ENCODE results near the gene BSPRY. TPM values are rescaled to one million over a fixed set of nuclear protein-coding genes. Genes with fewer than 3 reads are reported as not detected.

The BSPRY gene
- total and polyA plus RNA-seq, 7 donors = 0.03 TPM; not detected in 5

- WGBS, 3 donors = 76 to 80% (median 80%) methylated on average over 3 of the region's 3 CpGs
These were observed 37.4 kb upstream of the BSPRY start for GRCh38 chr9:113311961-113312360.

GRCh38 chr9:113313261-113313660, 36.1 kb upstream of the BSPRY start:
- DNase-seq = no peak
- Histone ChIP-seq H3K4me1 (no peaks in the 10 kb centered on the region), H3K36me3 (ENCODE audit: insufficient read depth in 1 of 2, low read depth in 1 of 2) (peaks cover 0 to 2% of the 10 kb centered on the region in 2 donors), H3K4me3 (no peak overlapping the region), H3K27ac (no peak overlapping the region), H3K9me3 (no peaks in the 10 kb centered on the region), H3K27me3 (ENCODE audit: insufficient read depth in 3 of 3, low read length in 2 of 3) (no peaks in the 10 kb centered on the region)
- intact Hi-C loops (cut with DNase I) = loop anchor here in 1 of 2 donors (10.0 kb wide), 1 partner anchor 92 kb away; the partner anchor contains the start of gene ALAD
- TF ChIP-seq CTCF (IDR thresholded peaks at IDR 0.05) = no peak
- ATAC-seq = no peak
- 29 to 48% (median 41%) methylated on average over 5 of the region's 5 CpGs for WGBS, 3 donors

More at GRCh38 chr9:113311961-113312360, 37.4 kb upstream of the BSPRY start:
- no peaks in the 10 kb centered on the region for H3K9me3 ChIP-seq
- TF ChIP-seq CTCF (IDR thresholded peaks at IDR 0.05) = no peak
- H3K36me3 ChIP-seq (ENCODE audit: insufficient read depth in 1 of 2, low read depth in 1 of 2) = no peaks in the 10 kb centered on the region
- no peak overlapping the region for H3K4me3 ChIP-seq
- DNase-seq = no peak
- H3K4me1 ChIP-seq = no peaks in the 10 kb centered on the region
- no peak for ATAC-seq
- H3K27ac ChIP-seq = no peak overlapping the region
- intact Hi-C loops (cut with DNase I) = loop anchor here in 1 of 2 donors (10.0 kb wide), 1 partner anchor 93 kb away; the partner anchor contains the start of gene ALAD
- no peaks in the 10 kb centered on the region for H3K27me3 ChIP-seq (ENCODE audit: insufficient read depth in 3 of 3, low read length in 2 of 3)

- no peak for ATAC-seq
- DNase-seq = no peak
- no peak overlapping the region for H3K4me3 ChIP-seq
- intact Hi-C loops (cut with DNase I) = loop anchor here in 1 of 2 donors (10.0 kb wide), 1 partner anchor 90 kb away; the partner anchor contains the start of gene ALAD
- no peak overlapping the region for H3K27ac ChIP-seq
- no peaks in the 10 kb centered on the region for H3K27me3 ChIP-seq (ENCODE audit: insufficient read depth in 3 of 3, low read length in 2 of 3)
- H3K9me3 ChIP-seq = no peaks in the 10 kb centered on the region
- no peaks in the 10 kb centered on the region for H3K4me1 ChIP-seq
- no peak for TF ChIP-seq CTCF (IDR thresholded peaks at IDR 0.05)
- peaks cover 0 to 5% of the 10 kb centered on the region in 2 donors for H3K36me3 ChIP-seq (ENCODE audit: insufficient read depth in 1 of 2, low read depth in 1 of 2)
These were observed 34.1 kb upstream of the BSPRY start for GRCh38 chr9:113315231-113315630.

- no peaks in the 10 kb centered on the region for H3K9me3 ChIP-seq
- H3K36me3 ChIP-seq (ENCODE audit: insufficient read depth in 1 of 2, low read depth in 1 of 2) = peaks cover 0 to 5% of the 10 kb centered on the region in 2 donors
- no peak overlapping the region for H3K4me3 ChIP-seq
- ATAC-seq = no peak
- H3K27me3 ChIP-seq (ENCODE audit: insufficient read depth in 3 of 3, low read length in 2 of 3) = no peaks in the 10 kb centered on the region
- no peak for DNase-seq
- intact Hi-C loops (cut with DNase I) = loop anchor here in 1 of 2 donors (10.0 kb wide), 1 partner anchor 89 kb away; the partner anchor contains the start of gene ALAD
- TF ChIP-seq CTCF (IDR thresholded peaks at IDR 0.05) = no peak
- no peak overlapping the region for H3K27ac ChIP-seq
- H3K4me1 ChIP-seq = no peaks in the 10 kb centered on the region
- 88 to 95% (median 92%) methylated on average over 4 of the region's 4 CpGs for WGBS, 3 donors
These were observed 33.3 kb upstream of the BSPRY start for GRCh38 chr9:113316030-113316429.

GRCh38 chr9:113317777-113318176, 31.6 kb upstream of the BSPRY start:
- TF ChIP-seq CTCF (IDR thresholded peaks at IDR 0.05) = no peak
- intact Hi-C loops (cut with DNase I) = loop anchor here in 1 of 2 donors (10.0 kb wide), 1 partner anchor 87 kb away; the partner anchor contains the start of gene ALAD
- Histone ChIP-seq H3K4me1 (no peaks in the 10 kb centered on the region), H3K36me3 (ENCODE audit: insufficient read depth in 1 of 2, low read depth in 1 of 2) (peaks cover 0 to 5% of the 10 kb centered on the region in 2 donors), H3K4me3 (no peak overlapping the region), H3K9me3 (no peaks in the 10 kb centered on the region), H3K27me3 (ENCODE audit: insufficient read depth in 3 of 3, low read length in 2 of 3) (no peaks in the 10 kb centered on the region), H3K27ac (no peak overlapping the region)
- 46 to 62% (median 57%) methylated on average over 2 of the region's 2 CpGs for WGBS, 3 donors
- no peak for DNase-seq
- no peak for ATAC-seq
